HG02943 (cell line): ENCODE measurements around the gene ITFG1.

Experiments
- ATAC-seq: cut with Tn5 transposase; IDR thresholded peaks from one replicate; pipeline ENCODE4 v1.9.1; 2021; ENCODE audit warnings: mild to moderate bottlenecking, low read depth, moderate library complexity; ENCODE audit not compliant: unreplicated experiment

ITFG1 gene

GRCh38 chr16:47460711-47461597 lies at the start of gene ITFG1, which contains the start of gene PHKB:
TSS of gene ITFG1 (minus strand) at chr16:47461063. CDS start at chr16:47461045, 18 bp downstream.
TSS of gene PHKB (plus strand) at chr16:47461331. CDS start at chr16:47461351, 20 bp downstream.
- ATAC-seq = peak; percentile 67

- ATAC-seq = no peak
Measured at GRCh38 chr16:47507701-47508100, 46.8 kb upstream of the ITFG1 start.

- ATAC-seq = no peak
Measured at GRCh38 chr16:47506800-47507199, 45.9 kb upstream of the ITFG1 start.

GRCh38 chr16:47504599-47504998 lies 43.7 kb upstream of the ITFG1 start:
- ATAC-seq = no peak

- ATAC-seq = no peak
Measured at GRCh38 chr16:47503936-47504335, 43.1 kb upstream of the ITFG1 start.

- no peak for ATAC-seq
Measured at GRCh38 chr16:47499700-47500264, 38.9 kb upstream of the ITFG1 start.

GRCh38 chr16:47499080-47499699 lies 38.3 kb upstream of the ITFG1 start:
- no peak for ATAC-seq

- ATAC-seq = peak; percentile 50
Measured at GRCh38 chr16:47493381-47494337, 32.8 kb upstream of the ITFG1 start.

GRCh38 chr16:47492428-47493377 lies 31.8 kb upstream of the ITFG1 start:
- ATAC-seq = peak; percentile 71

GRCh38 chr16:47492036-47492427 lies 31.2 kb upstream of the ITFG1 start:
- no peak for ATAC-seq

GRCh38 chr16:47490471-47490870 lies 29.6 kb upstream of the ITFG1 start:
- ATAC-seq = no peak

GRCh38 chr16:47488051-47488450 lies 27.2 kb upstream of the ITFG1 start:
- ATAC-seq = no peak

- ATAC-seq = no peak
Measured at GRCh38 chr16:47486856-47487255, 26.0 kb upstream of the ITFG1 start.

GRCh38 chr16:47483616-47484015 lies 22.8 kb upstream of the ITFG1 start:
- no peak for ATAC-seq

GRCh38 chr16:47481698-47482374 lies 21.0 kb upstream of the ITFG1 start:
- ATAC-seq = no peak

GRCh38 chr16:47480410-47480809 lies 19.5 kb upstream of the ITFG1 start:
- ATAC-seq = no peak

GRCh38 chr16:47477679-47478078 lies 16.8 kb upstream of the ITFG1 start:
- ATAC-seq = no peak

- ATAC-seq = no peak
Measured at GRCh38 chr16:47476654-47477345, 15.9 kb upstream of the ITFG1 start.
